Measurements from ENCODE around the gene NKX1-2. TPM values are rescaled to one million over a fixed set of nuclear protein-coding genes. Genes with fewer than 3 reads are reported as not detected.

The NKX1-2 gene
- total RNA-seq, 1 experiment from 2014 or later = 3.4 TPM

- no TSS peak for BruUV-seq (replicated peaks)
- peaks cover 3 to 9% of the 10 kb centered on the region in 2 experiments; a peak in 2 of 4 replicates for H3K4me1 ChIP-seq (ENCODE audit: control insufficient read depth in 1 of 2, insufficient read depth in 2 of 2, low read length in 2 of 2)
Measured at GRCh38 chr10:124470544-124471434, 21.0 kb upstream of the NKX1-2 start.

More at GRCh38 chr10:124470544-124471434, 21.0 kb upstream of the NKX1-2 start:
- H4K20me1 ChIP-seq (ENCODE audit: insufficient read depth) = no peaks in the 10 kb centered on the region
- ChIA-PET POLR2A (no interaction called here), RAD21 (ENCODE audit: low non-redundant PET in 1 of 2, low total read pairs in 2 of 2, uncharacterized antibody in 2 of 2, unreplicated experiment in 2 of 2) (no interaction called here), CTCF (interaction anchor here (0.6 kb wide), 1 partner anchor 67 kb away, joined by 3 read pairs; no protein-coding TSS in a partner anchor)
- no peak overlapping the region for H3K4me3 ChIP-seq (replicated peaks in 1 of 2; ENCODE audit: low read depth in 1 of 2, low read length in 2 of 2)
- TF ChIP-seq TCF7L2 (IDR thresholded peaks at IDR 0.05; ENCODE audit: borderline replicate concordance, extremely low read depth, insufficient read depth, insufficient read length) (no peak), MAX (IDR thresholded peaks at IDR 0.05) (no peak), ZBTB33 (IDR thresholded peaks at IDR 0.05; ENCODE audit: extremely low read depth, insufficient replicate concordance, low read length) (no peak), FOSL1 (IDR thresholded peaks at IDR 0.05; ENCODE audit: low read depth) (no peak), RAD21 (IDR thresholded peaks at IDR 0.05; ENCODE audit: low read depth) (no peak), ZFX (IDR thresholded peaks at IDR 0.05) (no peak), EZH2 (IDR thresholded peaks at IDR 0.05) (no peak), SP1 (IDR thresholded peaks at IDR 0.05; ENCODE audit: low read depth) (no peak), CEBPB (IDR thresholded peaks at IDR 0.05; ENCODE audit: low read depth) (no peak)
- no peak overlapping the region for H3K27ac ChIP-seq (ENCODE audit: low read depth, low read length)
- H3K9me2 ChIP-seq (ENCODE audit: insufficient read depth) = no peaks in the 10 kb centered on the region
- intact Hi-C loops (cut with micrococcal nuclease) = no loop called here
- ATAC-seq (no peak), DNase-seq (ENCODE audit: low read depth, low spot score) (no peak)
- peaks cover 5% of the 10 kb centered on the region; the same call in 1 of the 2 replicates for H3K79me2 ChIP-seq (ENCODE audit: insufficient read depth, low read length)
- H3K4me2 ChIP-seq (ENCODE audit: low read length) = no peak overlapping the region
- no peaks in the 10 kb centered on the region for H3K9me3 ChIP-seq (ENCODE audit: control insufficient read depth in 1 of 2, insufficient read depth in 1 of 2, low read depth in 1 of 2, low read length in 2 of 2)
- H2AFZ ChIP-seq (ENCODE audit: low read depth, low read length, poor library complexity, severe bottlenecking) = no peak overlapping the region
- H3K9ac ChIP-seq (ENCODE audit: low read length) = no peak overlapping the region
- H3K27me3 ChIP-seq (ENCODE audit: insufficient read depth, low read length) = no peaks in the 10 kb centered on the region
- H3K36me3 ChIP-seq (ENCODE audit: control insufficient read depth in 1 of 2, insufficient read depth in 2 of 2, low read length in 2 of 2) = no peaks in the 10 kb centered on the region
